NCI-H345 treated with DMSO at 0.1 percent for 48 hours (cell line): ENCODE data around the gene KRT25.

Source experiments
- DNase-seq: peaks from one replicate; lab custom pipeline; 2025; ENCODE audit not compliant: unreplicated experiment; lab: John Stamatoyannopoulos, UW

The KRT25 gene

GRCh38 chr17:40755231-40755630, at the start of gene KRT25:
KRT25 (minus strand) TSS chr17:40755331; CDS start chr17:40755271, 60 bp downstream.
- DNase-seq = no peak

GRCh38 chr17:40803617-40804082, 48.5 kb upstream of the KRT25 start:
- peak; percentile 84 for DNase-seq

- no peak for DNase-seq
Measured at GRCh38 chr17:40801157-40801556, 46.0 kb upstream of the KRT25 start.

DNA sequence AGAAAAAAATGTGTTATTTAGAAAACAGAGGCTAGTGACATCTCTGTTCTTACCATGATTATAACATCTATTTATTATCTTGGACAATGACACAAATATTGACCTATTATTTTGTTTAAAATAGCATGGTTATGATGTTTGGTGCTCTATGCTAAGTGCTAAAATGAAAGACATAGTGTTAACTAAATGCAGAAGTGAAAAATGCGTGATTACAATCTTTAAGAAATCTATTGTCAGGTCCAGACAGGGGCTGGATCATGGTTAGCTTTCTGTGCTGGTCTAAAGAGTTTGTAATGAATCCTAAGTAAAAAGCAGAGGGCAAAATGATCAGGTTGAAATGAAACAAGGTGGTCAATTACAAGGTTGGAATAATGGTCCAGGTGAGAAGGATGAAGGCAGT, 45.2 kb upstream of the KRT25 start:
- no peak for DNase-seq

GRCh38 chr17:40799859-40800258, 44.7 kb upstream of the KRT25 start, which contains the start of gene KRT28:
KRT28 (minus strand) TSS chr17:40799959; CDS start chr17:40799893, 66 bp downstream.
- DNase-seq = no peak

GRCh38 chr17:40796846-40797245, 41.7 kb upstream of the KRT25 start:
- no peak for DNase-seq

DNA sequence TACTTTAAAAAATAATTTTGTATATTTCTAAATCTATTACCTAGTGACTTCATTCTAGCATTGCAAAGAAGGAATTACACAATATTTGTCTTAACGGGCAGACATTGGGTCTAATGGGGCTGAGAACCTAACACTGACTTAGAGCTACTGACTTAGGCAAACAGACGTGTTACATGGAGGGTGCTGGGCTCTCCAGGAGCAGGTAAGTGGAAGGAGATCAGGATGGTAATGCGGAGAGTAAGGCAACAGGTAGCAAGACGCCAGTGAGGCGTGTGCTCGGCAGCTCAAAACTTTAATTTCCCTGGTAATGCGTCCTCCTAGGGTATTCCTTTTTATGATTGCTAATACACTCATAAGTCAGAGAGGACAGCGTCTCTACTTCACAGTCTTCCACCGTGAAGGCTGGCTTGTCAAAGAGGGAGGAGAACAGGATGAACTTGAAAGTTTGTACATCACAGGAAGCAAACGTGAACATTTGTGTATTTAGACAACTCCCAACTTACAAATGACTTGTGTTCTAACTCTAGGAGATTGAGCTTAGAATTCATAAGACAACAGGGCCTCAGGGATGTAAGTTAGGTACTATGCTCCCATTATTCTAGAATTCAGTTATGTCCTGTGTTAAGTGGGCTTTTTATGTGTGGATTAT, 40.0 kb upstream of the KRT25 start:
- no peak for DNase-seq

- DNase-seq = no peak
Measured at GRCh38 chr17:40794466-40794865, 39.3 kb upstream of the KRT25 start.

GRCh38 chr17:40793832-40794231, 38.7 kb upstream of the KRT25 start:
- DNase-seq = no peak

DNA sequence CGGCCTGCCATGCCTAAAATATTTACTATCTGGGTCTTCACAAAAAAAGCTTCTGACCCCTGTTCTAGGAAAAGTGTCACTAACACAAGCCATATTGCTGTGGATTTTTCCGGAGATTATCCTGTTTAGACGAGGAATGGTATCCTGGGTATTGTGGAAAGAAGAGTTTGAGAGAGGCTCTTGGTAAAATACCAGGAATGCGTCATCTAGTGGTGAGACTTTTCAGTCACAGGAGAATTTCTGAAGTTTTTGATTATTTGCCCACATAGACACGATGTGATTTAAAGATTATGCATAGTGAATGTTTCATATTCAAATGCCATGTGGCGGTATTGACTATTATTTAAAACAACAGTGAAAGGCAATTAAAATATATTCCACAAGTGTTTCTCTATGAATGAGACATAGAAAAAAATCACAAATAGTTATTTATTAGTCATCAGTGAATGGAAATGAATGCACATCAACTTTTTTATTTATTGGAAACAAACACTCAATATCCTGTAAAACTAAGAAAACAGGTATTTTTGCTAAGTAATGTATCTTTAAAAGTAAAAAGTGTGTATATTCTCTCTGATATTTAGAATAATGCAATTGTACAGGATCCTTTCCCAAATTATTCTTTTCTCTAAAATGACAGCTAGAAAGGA, 36.8 kb upstream of the KRT25 start:
- no peak for DNase-seq

- no peak for DNase-seq
Measured at GRCh38 chr17:40791111-40791510, 36.0 kb upstream of the KRT25 start.

GRCh38 chr17:40782450-40782849, 27.3 kb upstream of the KRT25 start, which contains the start of gene KRT27:
KRT27 (minus strand) TSS chr17:40782550; CDS start chr17:40782493, 57 bp downstream.
- DNase-seq = no peak

DNA sequence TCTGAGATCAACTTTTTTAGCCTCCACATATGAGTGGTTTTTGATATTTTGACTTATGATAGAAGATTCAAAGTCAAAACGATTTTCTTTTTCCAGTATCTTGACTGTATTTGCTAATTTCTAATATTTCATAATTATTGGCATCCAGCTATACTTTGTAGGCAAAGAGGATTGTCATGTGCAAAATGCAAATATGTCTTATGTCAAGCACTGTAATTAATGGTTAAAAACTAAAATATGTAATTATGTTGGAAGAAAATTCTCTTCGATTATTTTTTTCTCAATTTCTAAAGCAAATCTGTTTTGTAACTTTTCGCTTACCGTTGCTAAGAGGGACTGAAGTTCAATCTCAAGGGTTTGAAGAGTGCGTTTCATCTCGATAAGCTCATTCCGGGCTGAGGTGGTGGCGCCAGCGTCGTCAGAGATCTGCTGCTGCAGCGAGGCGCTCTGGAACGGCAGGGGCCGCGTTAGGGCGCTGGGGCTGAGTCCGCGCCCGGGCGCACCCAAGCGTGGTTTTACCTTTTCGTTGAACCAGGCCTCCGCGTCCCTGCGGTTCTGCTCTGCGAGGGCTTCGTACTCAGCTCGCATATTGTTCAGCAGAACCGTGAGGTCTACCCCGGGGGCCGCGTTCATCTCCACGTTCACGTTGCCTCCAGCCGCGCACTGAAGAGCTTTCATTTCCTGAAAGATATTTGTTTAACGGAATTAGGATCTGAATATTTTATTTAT, 24.2 kb upstream of the KRT25 start:
- no peak for DNase-seq

DNA sequence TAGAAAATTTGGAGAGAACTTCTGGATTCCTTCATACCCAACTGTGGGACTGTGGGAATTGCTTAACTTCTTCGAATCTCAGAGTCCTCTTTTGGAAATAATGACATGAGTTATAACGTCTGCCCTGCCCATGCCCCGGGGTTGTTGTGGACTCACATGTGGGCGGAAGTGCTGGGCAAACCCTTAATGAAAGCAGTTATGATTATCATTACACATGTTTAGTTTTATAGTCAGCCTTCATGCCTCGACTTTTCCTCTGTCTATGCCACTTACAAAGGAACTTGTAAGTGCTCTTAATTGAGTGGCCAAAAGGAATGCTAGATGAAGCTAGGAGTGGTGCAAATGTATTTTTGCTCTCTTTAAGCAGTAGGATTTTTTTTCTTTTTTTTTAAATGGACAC, 23.3 kb upstream of the KRT25 start:
- DNase-seq = no peak

- DNase-seq = no peak
Measured at GRCh38 chr17:40777971-40778370, 22.8 kb upstream of the KRT25 start.

GRCh38 chr17:40777459-40777858, 22.3 kb upstream of the KRT25 start:
- no peak for DNase-seq

GRCh38 chr17:40775945-40776344, 20.8 kb upstream of the KRT25 start:
- DNase-seq = no peak

DNA sequence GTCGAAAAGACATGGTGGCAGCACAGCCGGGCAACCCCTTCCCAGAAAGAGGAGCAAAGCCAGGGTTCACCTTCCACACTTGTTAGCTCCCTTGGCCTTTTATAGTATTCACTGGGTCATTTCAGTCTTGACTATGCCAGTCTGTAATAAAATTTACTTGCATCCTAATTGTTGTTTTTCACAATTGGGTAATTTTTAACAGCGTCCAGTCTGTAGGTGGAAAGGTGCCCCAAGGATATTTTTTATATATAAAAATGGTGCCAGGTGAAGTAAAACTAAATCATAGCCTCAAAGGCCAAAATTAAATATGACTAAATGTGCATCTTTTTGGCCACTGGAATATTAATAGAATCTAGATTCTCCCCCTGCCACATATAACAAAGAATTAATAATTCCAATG, 17.0 kb upstream of the KRT25 start, which contains the start of gene KRT26:
Gene KRT26, minus strand, starts transcription at position 101 of the 400 bp plus-strand sequence. Its CDS starts 88 bp downstream, at position 13.
- no peak for DNase-seq

DNA sequence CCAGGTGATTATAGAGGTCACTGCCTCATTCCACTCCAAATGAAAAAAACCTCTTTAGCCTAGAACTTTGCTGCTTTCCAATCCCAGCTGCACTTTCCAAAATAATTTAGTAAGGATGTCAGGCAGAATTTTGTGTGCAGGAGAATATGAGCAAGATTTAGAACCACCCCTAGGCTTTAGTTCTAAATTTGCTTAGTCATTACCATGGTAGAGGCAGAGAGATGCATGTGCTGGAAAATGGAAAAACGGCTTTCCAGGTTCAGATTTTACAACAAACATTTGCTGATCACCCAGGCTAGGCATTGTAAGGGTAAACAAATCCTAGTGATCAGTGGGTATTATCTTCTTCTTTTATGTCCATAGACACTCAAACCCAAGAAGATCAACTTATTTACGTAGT, 10.5 kb upstream of the KRT25 start:
- no peak for DNase-seq

DNA sequence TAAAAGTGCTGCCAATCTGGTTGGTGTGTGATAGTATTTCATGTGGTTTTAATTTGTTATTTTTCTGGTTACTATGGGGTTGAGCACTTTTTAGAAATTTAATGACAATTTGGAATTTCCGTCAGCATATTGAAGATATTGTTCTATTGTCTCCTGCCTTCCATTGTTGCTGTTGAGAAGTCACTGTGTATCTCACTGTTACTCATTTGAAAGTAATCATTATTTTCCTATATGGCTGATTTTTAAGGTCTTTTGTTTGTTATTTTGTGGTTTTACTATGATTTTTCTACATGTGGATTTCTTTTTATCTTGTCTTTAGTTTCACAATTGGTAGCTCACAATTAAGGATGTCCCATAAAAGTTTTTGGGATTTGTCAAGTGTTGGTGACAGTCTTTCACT, 8.6 kb upstream of the KRT25 start:
- no peak for DNase-seq

DNA sequence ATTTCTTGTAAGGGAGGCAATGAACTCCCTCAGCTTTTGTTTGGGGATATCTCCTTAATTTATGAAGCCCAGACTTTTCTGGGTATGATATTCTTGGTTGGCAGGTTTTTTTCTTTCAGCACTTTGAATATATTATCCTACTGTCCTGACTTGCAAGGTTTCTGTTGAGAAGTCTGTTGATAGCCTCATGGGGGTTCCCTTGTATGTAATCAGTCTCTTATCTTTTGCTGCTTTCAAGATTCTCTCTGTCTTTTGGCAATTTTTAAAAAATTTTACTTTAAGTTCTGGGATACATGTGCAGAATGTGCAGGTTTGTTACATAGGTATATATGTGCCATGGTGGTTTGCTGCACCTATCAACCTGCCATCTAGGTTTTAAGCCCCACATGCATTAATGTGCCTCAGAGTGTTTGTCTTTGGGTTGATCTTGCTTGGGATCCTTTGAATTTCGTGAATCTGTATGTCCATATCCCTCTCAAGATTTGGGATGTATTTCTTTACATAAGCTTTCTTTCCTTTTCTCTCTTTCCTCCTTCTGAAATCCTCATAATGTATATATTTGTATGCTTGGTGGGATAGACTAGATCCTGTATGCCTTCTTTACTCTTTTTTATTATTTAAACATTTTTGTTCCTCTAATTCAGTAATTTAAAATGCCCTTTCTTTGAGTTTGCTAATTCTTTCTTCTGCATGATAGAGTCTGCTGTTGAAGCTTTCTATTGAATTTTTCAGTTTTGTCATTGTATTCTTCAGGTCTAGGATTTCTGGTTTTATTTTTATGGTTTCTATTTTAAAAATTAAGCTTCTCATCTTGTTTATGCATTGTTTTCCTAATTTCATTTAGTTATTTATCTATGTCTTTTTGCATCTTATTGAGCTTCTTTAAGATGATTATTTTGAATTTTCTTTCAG, 5.2 kb upstream of the KRT25 start:
- no peak for DNase-seq
